BLaER1 (cell line): Measurements from ENCODE around the gene ACOT7.

ENCODE experiments used
- H3K27ac ChIP-seq: shearing (Covaris generic); formaldehyde crosslinking; 2 replicates; pipeline ENCODE4 v1.8.1; 2022
- H3K27me3 ChIP-seq: shearing (Covaris generic); formaldehyde crosslinking; 2 replicates; pipeline ENCODE4 v1.8.1; 2022
- H3K36me3 ChIP-seq: shearing (Covaris generic); formaldehyde crosslinking; 2 replicates; pipeline ENCODE4 v1.8.1; 2022
- H3K4me1 ChIP-seq: shearing (Covaris generic); formaldehyde crosslinking; 2 replicates; pipeline ENCODE4 v1.8.1; 2022
- H3K4me2 ChIP-seq: shearing (Covaris generic); formaldehyde crosslinking; 2 replicates; pipeline ENCODE4 v1.8.1; 2022
- H3K4me3 ChIP-seq: shearing (Covaris generic); formaldehyde crosslinking; 2 replicates; pipeline ENCODE4 v1.8.1; 2022
- H3K9ac ChIP-seq: shearing (Covaris generic); formaldehyde crosslinking; 2 replicates; pipeline ENCODE4 v1.8.1; 2022
- H3K9me3 ChIP-seq: shearing (Covaris generic); formaldehyde crosslinking; 2 replicates; pipeline ENCODE4 v1.8.1; 2022
- H4K20me1 ChIP-seq: shearing (Covaris generic); formaldehyde crosslinking; 2 replicates; pipeline ENCODE4 v1.8.1; 2022
- Cebpa-rat ChIP-seq: shearing (Covaris generic); IDR thresholded peaks from 2 replicates; pipeline ENCODE4 v1.8.1; 2022

Gene ACOT7

GRCh38 chr1:6427441-6428390 lies 34.1 kb upstream of the ACOT7 start:
- Histone ChIP-seq H3K27ac (no peak overlapping the region), H3K4me1 (peaks cover 50% of the 10 kb centered on the region), H3K36me3 (no peaks in the 10 kb centered on the region), H3K4me2 (peak overlapping the region; percentile 92), H3K9ac (no peak overlapping the region), H3K4me3 (no peak overlapping the region), H4K20me1 (peaks cover 28% of the 10 kb centered on the region), H3K9me3 (no peaks in the 10 kb centered on the region), H3K27me3 (peaks cover 54% of the 10 kb centered on the region)
- no peak for TF ChIP-seq Cebpa-rat

- TF ChIP-seq Cebpa-rat, result no peak
- peaks cover 55% of the 10 kb centered on the region for H3K4me1 ChIP-seq
- peaks cover 61% of the 10 kb centered on the region for H3K27me3 ChIP-seq
- peaks cover 28% of the 10 kb centered on the region for H4K20me1 ChIP-seq
- H3K9ac ChIP-seq, result no peak overlapping the region
- H3K9me3 ChIP-seq, result no peaks in the 10 kb centered on the region
- H3K4me2 ChIP-seq, result peak overlapping the region; percentile 92
- no peak overlapping the region for H3K27ac ChIP-seq
- H3K36me3 ChIP-seq, result no peaks in the 10 kb centered on the region
- H3K4me3 ChIP-seq, result no peak overlapping the region
These were observed 33.4 kb upstream of the ACOT7 start for GRCh38 chr1:6426972-6427350.

- Histone ChIP-seq H3K9ac (no peak overlapping the region), H3K4me2 (peak overlapping the region; percentile 92), H3K36me3 (no peaks in the 10 kb centered on the region), H3K9me3 (no peaks in the 10 kb centered on the region), H4K20me1 (peaks cover 32% of the 10 kb centered on the region), H3K4me3 (no peak overlapping the region), H3K27me3 (peaks cover 67% of the 10 kb centered on the region), H3K4me1 (peaks cover 61% of the 10 kb centered on the region), H3K27ac (no peak overlapping the region)
- no peak for TF ChIP-seq Cebpa-rat
These were observed 32.9 kb upstream of the ACOT7 start for GRCh38 chr1:6426277-6426971.

- H3K9me3 ChIP-seq, result no peaks in the 10 kb centered on the region
- H3K9ac ChIP-seq, result no peak overlapping the region; the same call in 1 of the 2 replicates
- no peak for TF ChIP-seq Cebpa-rat
- H3K27me3 ChIP-seq, result peaks cover 74% of the 10 kb centered on the region
- H3K36me3 ChIP-seq, result no peaks in the 10 kb centered on the region
- H3K4me3 ChIP-seq, result peak overlapping the region; percentile 58
- H4K20me1 ChIP-seq, result peaks cover 40% of the 10 kb centered on the region
- peak overlapping the region; percentile 92 for H3K4me2 ChIP-seq
- no peak overlapping the region for H3K27ac ChIP-seq
- H3K4me1 ChIP-seq, result peaks cover 68% of the 10 kb centered on the region
These were observed 32.1 kb upstream of the ACOT7 start for GRCh38 chr1:6425658-6426057.

- no peaks in the 10 kb centered on the region for H3K9me3 ChIP-seq
- peak within 1 kb of the TSS; percentile 92 for H3K4me2 ChIP-seq
- no peak for TF ChIP-seq Cebpa-rat
- peaks cover 76% of the 10 kb centered on the region for H3K4me1 ChIP-seq
- peaks cover 78% of the 10 kb centered on the region for H3K27me3 ChIP-seq
- peaks cover 40% of the 10 kb centered on the region for H4K20me1 ChIP-seq
- H3K4me3 ChIP-seq, result peak within 1 kb of the TSS; percentile 58
- no peak within 1 kb of the TSS; the same call in 1 of the 2 replicates for H3K9ac ChIP-seq
- H3K27ac ChIP-seq, result no peak within 1 kb of the TSS
- H3K36me3 ChIP-seq, result no peaks in the 10 kb centered on the region
These were observed 31.3 kb upstream of the ACOT7 start, which contains the start of gene ESPN for GRCh38 chr1:6424619-6425593. Gene ESPN (plus strand): TSS chr1:6424776. CDS start chr1:6424956, 180 bp downstream.

- Histone ChIP-seq H4K20me1 (peaks cover 42% of the 10 kb centered on the region), H3K9ac (no peak overlapping the region), H3K27ac (no peak overlapping the region), H3K4me3 (peak overlapping the region; percentile 56), H3K4me1 (peaks cover 79% of the 10 kb centered on the region), H3K27me3 (peaks cover 86% of the 10 kb centered on the region), H3K9me3 (no peaks in the 10 kb centered on the region), H3K4me2 (peak overlapping the region; percentile 92), H3K36me3 (no peaks in the 10 kb centered on the region)
- no peak for TF ChIP-seq Cebpa-rat
These were observed 30.5 kb upstream of the ACOT7 start for GRCh38 chr1:6424000-6424565.

- Histone ChIP-seq H3K9ac (no peak overlapping the region), H3K4me3 (peak overlapping the region; percentile 56), H3K4me2 (peak overlapping the region; percentile 92), H3K27me3 (peaks cover 92% of the 10 kb centered on the region), H4K20me1 (peaks cover 48% of the 10 kb centered on the region), H3K27ac (no peak overlapping the region), H3K36me3 (no peaks in the 10 kb centered on the region), H3K4me1 (peaks cover 86% of the 10 kb centered on the region), H3K9me3 (no peaks in the 10 kb centered on the region)
- TF ChIP-seq Cebpa-rat, result no peak
These were observed 29.9 kb upstream of the ACOT7 start for GRCh38 chr1:6423321-6423999.

- no peak for TF ChIP-seq Cebpa-rat
- Histone ChIP-seq H3K4me3 (no peak overlapping the region), H3K9ac (no peak overlapping the region), H3K27me3 (peaks cover 99% of the 10 kb centered on the region), H3K4me1 (peaks cover 77% of the 10 kb centered on the region), H3K4me2 (peak overlapping the region; percentile 99), H3K27ac (no peak overlapping the region), H3K9me3 (no peaks in the 10 kb centered on the region), H3K36me3 (no peaks in the 10 kb centered on the region), H4K20me1 (peaks cover 44% of the 10 kb centered on the region)
These were observed 27.7 kb upstream of the ACOT7 start for GRCh38 chr1:6421266-6421665.
